OCI-LY1 (cell line): ENCODE results near the gene NRIP1.
"Not testable (repeated sequence)": the region's sequence is repeated elsewhere in the genome, so short reads cannot be mapped to it uniquely, and the experiment has no call there.

Experiments
- EZH2 ChIP-seq: fragments of 200-600 bp; sonication (generic), shearing (Covaris generic); IDR thresholded peaks from 2 replicates; pipeline ENCODE4 v1.8.0; 2017; ENCODE audit warnings: borderline replicate concordance, mixed run types, mild to moderate bottlenecking, antibody characterized with exemption, low read length, moderate library complexity, mixed read lengths
- TF ChIP-seq, protein P1 (sequence below): fragments of 200-600 bp; sonication (generic), shearing (Covaris generic); IDR thresholded peaks from 2 replicates; pipeline ENCODE4 v1.5.1; 2017; ENCODE audit warnings: mild to moderate bottlenecking, antibody characterized with exemption, low read length, moderate library complexity, mixed read lengths

GRCh38 chr21:15031362-15031761, 33.4 kb downstream of the NRIP1 start:
- TF ChIP-seq, protein P1, sequence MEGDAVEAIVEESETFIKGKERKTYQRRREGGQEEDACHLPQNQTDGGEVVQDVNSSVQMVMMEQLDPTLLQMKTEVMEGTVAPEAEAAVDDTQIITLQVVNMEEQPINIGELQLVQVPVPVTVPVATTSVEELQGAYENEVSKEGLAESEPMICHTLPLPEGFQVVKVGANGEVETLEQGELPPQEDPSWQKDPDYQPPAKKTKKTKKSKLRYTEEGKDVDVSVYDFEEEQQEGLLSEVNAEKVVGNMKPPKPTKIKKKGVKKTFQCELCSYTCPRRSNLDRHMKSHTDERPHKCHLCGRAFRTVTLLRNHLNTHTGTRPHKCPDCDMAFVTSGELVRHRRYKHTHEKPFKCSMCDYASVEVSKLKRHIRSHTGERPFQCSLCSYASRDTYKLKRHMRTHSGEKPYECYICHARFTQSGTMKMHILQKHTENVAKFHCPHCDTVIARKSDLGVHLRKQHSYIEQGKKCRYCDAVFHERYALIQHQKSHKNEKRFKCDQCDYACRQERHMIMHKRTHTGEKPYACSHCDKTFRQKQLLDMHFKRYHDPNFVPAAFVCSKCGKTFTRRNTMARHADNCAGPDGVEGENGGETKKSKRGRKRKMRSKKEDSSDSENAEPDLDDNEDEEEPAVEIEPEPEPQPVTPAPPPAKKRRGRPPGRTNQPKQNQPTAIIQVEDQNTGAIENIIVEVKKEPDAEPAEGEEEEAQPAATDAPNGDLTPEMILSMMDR, result not testable (repeated sequence)
- TF ChIP-seq EZH2, result not testable (repeated sequence)
